Liver (tissue), 9 donors: ENCODE data around the gene MTMR10. TPM values are rescaled to one million over a fixed set of nuclear protein-coding genes. Genes with fewer than 3 reads are reported as not detected.

Source experiments
- DNase-seq: peaks from one replicate; pipeline ENCODE4 v3.0.0-alpha.2; 2017; ENCODE audit warnings: low spot score
- H3K27ac ChIP-seq, 2 donors: one replicate each; pipeline ENCODE4 v1.7.0; 2013; ENCODE audit warnings: inconsistent platforms in 2 of 2, low read length in 2 of 2, control low read depth in 1 of 2, low read depth in 1 of 2, mild to moderate bottlenecking in 1 of 2
- H3K27me3 ChIP-seq, 4 donors: one replicate each; pipeline versions ENCODE4 v1.6.1 to v1.7.0; 2013; ENCODE audit warnings: low read length in 3 of 4, inconsistent platforms in 1 of 4, mild to moderate bottlenecking in 1 of 4, moderate library complexity in 1 of 4; ENCODE audit not compliant: control insufficient read depth in 4 of 4, insufficient read depth in 4 of 4
- H3K36me3 ChIP-seq, 4 donors: one replicate each; pipeline versions ENCODE4 v1.6.1 to v1.7.0; 2013; ENCODE audit warnings: low read length in 3 of 4, mild to moderate bottlenecking in 3 of 4, low read depth in 1 of 4, moderate library complexity in 1 of 4; ENCODE audit not compliant: control insufficient read depth in 4 of 4, insufficient read depth in 3 of 4
- H3K4me1 ChIP-seq, 4 donors: one replicate each; pipeline versions ENCODE4 v1.6.1 to v1.7.0; 2013; ENCODE audit warnings: low read length in 3 of 4, mild to moderate bottlenecking in 3 of 4, moderate library complexity in 1 of 4; ENCODE audit not compliant: control insufficient read depth in 4 of 4, insufficient read depth in 4 of 4
- H3K4me3 ChIP-seq, 3 donors: one replicate each; pipeline versions ENCODE4 v1.6.1 to v1.7.0; 2013; ENCODE audit warnings: low read length in 3 of 3, control low read depth in 1 of 3, low read depth in 1 of 3, mild to moderate bottlenecking in 1 of 3
- H3K9ac ChIP-seq, 2 donors: one replicate each; pipeline ENCODE4 v1.7.0; 2013; ENCODE audit warnings: low read length in 2 of 2, mild to moderate bottlenecking in 2 of 2, moderate library complexity in 2 of 2, control low read depth in 1 of 2, low read depth in 1 of 2
- H3K9me3 ChIP-seq, 4 donors: one replicate each; pipeline versions ENCODE4 v1.6.1 to v1.7.0; 2013; ENCODE audit warnings: low read length in 3 of 4; ENCODE audit not compliant: control insufficient read depth in 4 of 4
- ATF3 ChIP-seq: IDR thresholded peaks from 2 replicates; pipeline ENCODE4 v1.6.1; 2016; ENCODE audit warnings: antibody characterized with exemption
- CTCF ChIP-seq: fragments of 150-350 bp; IDR thresholded peaks from 2 replicates; pipeline ENCODE4 v1.5.1; 2017; ENCODE audit warnings: improper control_type of control experiment, low read depth, low read length; ENCODE audit not compliant: missing input control
- EGR1 ChIP-seq, 2 donors: IDR thresholded peaks; 2 replicates each; pipeline ENCODE4 v1.6.1; 2016 to 2018; ENCODE audit warnings: antibody characterized with exemption in 2 of 2, low read depth in 2 of 2
- FOXA1 ChIP-seq: IDR thresholded peaks from 2 replicates; pipeline ENCODE4 v1.6.1; 2016; ENCODE audit warnings: antibody characterized with exemption
- FOXA2 ChIP-seq: IDR thresholded peaks from 2 replicates; pipeline ENCODE4 v1.6.1; 2016; ENCODE audit warnings: antibody characterized with exemption
- GABPA ChIP-seq, 2 donors: IDR thresholded peaks in 1 of 2; conservative IDR thresholded peaks in 1 of 2; 2 replicates each; pipeline ENCODE4 v1.6.1; 2016; ENCODE audit warnings: antibody characterized with exemption in 2 of 2, mild to moderate bottlenecking in 1 of 2, moderate library complexity in 1 of 2
- HNF4A ChIP-seq, 2 donors: conservative IDR thresholded peaks; 2 replicates each; pipeline ENCODE4 v1.6.1; 2016; ENCODE audit warnings: antibody characterized with exemption in 2 of 2, mild to moderate bottlenecking in 2 of 2
- HNF4G ChIP-seq: IDR thresholded peaks from 2 replicates; pipeline ENCODE4 v1.6.1; 2016; ENCODE audit warnings: antibody characterized with exemption
- JUND ChIP-seq, 2 donors: IDR thresholded peaks; 2 replicates each; pipeline ENCODE4 v1.6.1; 2016; ENCODE audit warnings: antibody characterized with exemption in 2 of 2
- MAX ChIP-seq: IDR thresholded peaks from 2 replicates; pipeline ENCODE4 v1.6.1; 2016; ENCODE audit warnings: antibody characterized with exemption
- NR2F2 ChIP-seq: IDR thresholded peaks from 2 replicates; pipeline ENCODE4 v1.6.1; 2016; ENCODE audit warnings: antibody characterized with exemption
- RAD21 ChIP-seq, 2 donors: IDR thresholded peaks; 2 replicates each; pipeline ENCODE4 v1.6.1; 2016; ENCODE audit warnings: antibody characterized with exemption in 2 of 2, mild to moderate bottlenecking in 2 of 2
- REST ChIP-seq: IDR thresholded peaks from 2 replicates; pipeline ENCODE4 v1.6.1; 2016; ENCODE audit warnings: antibody characterized with exemption, mild to moderate bottlenecking
- RXRA ChIP-seq, 2 donors: IDR thresholded peaks; 2 replicates each; pipeline ENCODE4 v1.6.1; 2017 to 2018; ENCODE audit warnings: antibody characterized with exemption in 2 of 2, mild to moderate bottlenecking in 1 of 2
- SP1 ChIP-seq: IDR thresholded peaks from 2 replicates; pipeline ENCODE4 v1.6.1; 2018; ENCODE audit warnings: antibody characterized with exemption, mild to moderate bottlenecking
- TAF1 ChIP-seq: conservative IDR thresholded peaks from 2 replicates; pipeline ENCODE4 v1.6.1; 2016; ENCODE audit warnings: antibody characterized with exemption, mild to moderate bottlenecking
- YY1 ChIP-seq: IDR thresholded peaks from 2 replicates; pipeline ENCODE4 v1.6.1; 2016; ENCODE audit warnings: antibody characterized with exemption, mild to moderate bottlenecking
- ZBTB33 ChIP-seq: IDR thresholded peaks from 2 replicates; pipeline ENCODE4 v1.6.1; 2016; ENCODE audit warnings: antibody characterized with exemption
- WGBS: extraction: QIAGEN DNeasy Blood & Tissue Kit; methylation state at CpG from one replicate; pipeline ENCODE4 v1.1.7; 2013; 5-methylcytosine and 5-hydroxymethylcytosine counted together
- polyA plus RNA-seq, 2 donors: library from polyadenylated mRNA; stranded (reverse) in 1 of 2; unstranded in 1 of 2; fragments of 200-250 nt in 1 of 2; fragments of >200 nt in 1 of 2; fragmentation: Nextera tagmentation in 1 of 2; extraction: Ambion mirVana in 1 of 2; gene quantifications; one replicate each; pipeline versions ENCODE4 v1.2.1 to v1.2.3, GENCODE V29; 2013 to 2015
- total RNA-seq, 2 donors: library from RNA; depleted of rRNA; stranded (reverse); fragments of >200 nt; gene quantifications; one replicate each; pipeline ENCODE4 v1.2.3, GENCODE V29; 2014
- donor health status: healthy.
- donor health status: healthy.
- donor health status: healthy.
- donor health status: healthy.
- donor health status: healthy.

The MTMR10 gene
- total and polyA plus RNA-seq, 4 donors = 8.7 to 31.3 (median 13.6) TPM

- no peak overlapping the region for H3K4me3 ChIP-seq
- H3K4me1 ChIP-seq = no peaks in the 10 kb centered on the region
- no peak for DNase-seq
- H3K36me3 ChIP-seq = peaks cover 3 to 45% (median 36%) of the 10 kb centered on the region in 4 donors
- no peaks in the 10 kb centered on the region for H3K9me3 ChIP-seq
- H3K9ac ChIP-seq = no peak overlapping the region
- H3K27me3 ChIP-seq = no peaks in the 10 kb centered on the region
- H3K27ac ChIP-seq = no peak overlapping the region
- TF ChIP-seq NR2F2 (no peak), FOXA2 (no peak), SP1 (no peak), CTCF (no peak), REST (no peak), ATF3 (no peak), HNF4G (no peak), ZBTB33 (no peak), MAX (no peak), GABPA (IDR thresholded peaks at IDR 0.05 in 1 of 2, conservative IDR thresholded peaks at IDR 0.05 in 1 of 2) (no peak), RAD21 (IDR thresholded peaks at IDR 0.05) (no peak), FOXA1 (no peak), HNF4A (conservative IDR thresholded peaks at IDR 0.05) (no peak), RXRA (IDR thresholded peaks at IDR 0.05) (no peak), YY1 (no peak), EGR1 (IDR thresholded peaks at IDR 0.05; ENCODE audit: low read depth in 2 of 2) (no peak), JUND (IDR thresholded peaks at IDR 0.05) (no peak), TAF1 (no peak)
- WGBS = 98% methylated on average over 2 of the region's 2 CpGs
Measured at GRCh38 chr15:30969724-30970123, 21.7 kb downstream of the MTMR10 start.

GRCh38 chr15:30963681-30964080 lies 27.7 kb downstream of the MTMR10 start:
- WGBS = 90% methylated on average over 3 of the region's 3 CpGs
- Histone ChIP-seq H3K27ac (no peak overlapping the region), H3K36me3 (peaks cover 3 to 52% (median 44%) of the 10 kb centered on the region in 4 donors), H3K9ac (no peak overlapping the region), H3K4me1 (no peaks in the 10 kb centered on the region), H3K27me3 (no peaks in the 10 kb centered on the region), H3K9me3 (no peaks in the 10 kb centered on the region), H3K4me3 (no peak overlapping the region)
- no peak for DNase-seq
- TF ChIP-seq MAX (no peak), FOXA1 (no peak), ZBTB33 (no peak), ATF3 (no peak), HNF4A (conservative IDR thresholded peaks at IDR 0.05) (no peak), GABPA (IDR thresholded peaks at IDR 0.05 in 1 of 2, conservative IDR thresholded peaks at IDR 0.05 in 1 of 2) (no peak), CTCF (no peak), RAD21 (IDR thresholded peaks at IDR 0.05) (no peak), RXRA (IDR thresholded peaks at IDR 0.05) (no peak)
